ENCODE results near the gene DCC. TPM values are rescaled to one million over a fixed set of nuclear protein-coding genes. Genes with fewer than 3 reads are reported as not detected.

DCC gene
- total RNA-seq, 6 experiments from 2014 or later, result not detected

GRCh38 chr18:53560546-53560945, 1220.5 kb downstream of the DCC start:
- no peak for DNase-seq
- Mint-ChIP-seq H3K4me1 (ENCODE audit: low read depth) (no peaks in the 10 kb centered on the region), H3K27ac (no peak overlapping the region), H3K27me3 (ENCODE audit: insufficient read depth) (no peaks in the 10 kb centered on the region), H3K36me3 (ENCODE audit: low read depth) (no peaks in the 10 kb centered on the region), H3K4me3 (no peak overlapping the region), H3K9me3 (peaks cover 7% of the 10 kb centered on the region)
- TF ChIP-seq, protein P1, sequence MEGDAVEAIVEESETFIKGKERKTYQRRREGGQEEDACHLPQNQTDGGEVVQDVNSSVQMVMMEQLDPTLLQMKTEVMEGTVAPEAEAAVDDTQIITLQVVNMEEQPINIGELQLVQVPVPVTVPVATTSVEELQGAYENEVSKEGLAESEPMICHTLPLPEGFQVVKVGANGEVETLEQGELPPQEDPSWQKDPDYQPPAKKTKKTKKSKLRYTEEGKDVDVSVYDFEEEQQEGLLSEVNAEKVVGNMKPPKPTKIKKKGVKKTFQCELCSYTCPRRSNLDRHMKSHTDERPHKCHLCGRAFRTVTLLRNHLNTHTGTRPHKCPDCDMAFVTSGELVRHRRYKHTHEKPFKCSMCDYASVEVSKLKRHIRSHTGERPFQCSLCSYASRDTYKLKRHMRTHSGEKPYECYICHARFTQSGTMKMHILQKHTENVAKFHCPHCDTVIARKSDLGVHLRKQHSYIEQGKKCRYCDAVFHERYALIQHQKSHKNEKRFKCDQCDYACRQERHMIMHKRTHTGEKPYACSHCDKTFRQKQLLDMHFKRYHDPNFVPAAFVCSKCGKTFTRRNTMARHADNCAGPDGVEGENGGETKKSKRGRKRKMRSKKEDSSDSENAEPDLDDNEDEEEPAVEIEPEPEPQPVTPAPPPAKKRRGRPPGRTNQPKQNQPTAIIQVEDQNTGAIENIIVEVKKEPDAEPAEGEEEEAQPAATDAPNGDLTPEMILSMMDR (IDR thresholded peaks at IDR 0.05), result no peak

DNA sequence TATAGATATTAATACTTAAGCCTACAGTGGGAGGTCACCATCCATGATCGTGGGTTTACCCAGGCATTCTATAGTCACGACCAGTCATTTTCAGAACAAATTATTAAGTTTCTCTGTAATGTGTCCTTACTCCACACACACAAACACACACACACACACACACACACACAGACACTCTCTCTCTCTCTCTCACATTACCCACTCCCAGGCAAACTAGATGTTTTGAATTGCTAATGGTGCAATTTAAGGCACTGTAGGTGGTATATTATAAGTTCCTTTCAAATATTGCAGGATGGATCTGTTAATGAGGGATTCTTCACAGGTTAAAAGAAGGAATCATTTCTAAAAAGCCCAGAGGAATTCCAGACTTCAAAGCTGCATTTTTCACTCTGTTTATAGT, 1226.6 kb downstream of the DCC start:
- no peaks in the 10 kb centered on the region for H3K36me3 Mint-ChIP-seq (ENCODE audit: low read depth)
- TF ChIP-seq, protein P1 (IDR thresholded peaks at IDR 0.05), result no peak
- H3K9me3 Mint-ChIP-seq, result no peaks in the 10 kb centered on the region
- no peak overlapping the region for H3K4me3 Mint-ChIP-seq
- no peak overlapping the region for H3K27ac Mint-ChIP-seq
- H3K27me3 Mint-ChIP-seq (ENCODE audit: insufficient read depth), result no peaks in the 10 kb centered on the region
- no peak for DNase-seq
- H3K4me1 Mint-ChIP-seq (ENCODE audit: low read depth), result no peaks in the 10 kb centered on the region

DNA sequence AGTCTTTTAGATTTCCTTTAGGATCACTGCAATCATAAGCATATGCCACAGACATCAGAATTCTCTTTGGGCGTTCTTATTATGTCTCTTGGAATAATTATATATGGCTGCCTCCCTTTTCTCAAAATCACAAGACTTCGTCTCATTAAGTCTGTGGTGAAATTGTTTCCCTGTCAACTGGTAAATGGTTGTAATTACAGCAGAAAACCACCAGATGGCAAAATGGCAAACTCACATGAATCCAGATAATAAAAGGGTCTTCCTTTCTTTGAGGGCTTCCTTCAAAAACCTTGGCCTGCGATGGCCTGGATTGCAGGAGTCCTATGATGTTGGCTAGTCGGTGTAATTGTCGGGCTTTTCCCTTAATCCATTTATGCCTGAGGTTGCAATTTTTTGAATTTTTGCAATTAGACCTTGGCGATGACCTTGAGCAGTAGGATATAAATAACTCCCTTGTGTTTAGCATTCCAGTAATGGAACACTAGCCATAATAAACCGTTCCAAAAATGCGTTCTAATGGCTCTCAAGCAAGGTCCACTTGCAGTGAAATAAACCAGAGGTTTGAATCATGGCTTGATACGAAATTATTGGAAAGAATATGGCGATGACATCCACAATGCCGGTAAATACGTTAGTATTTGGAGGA, 1228.1 kb downstream of the DCC start:
- Mint-ChIP-seq H3K36me3 (ENCODE audit: low read depth) (no peaks in the 10 kb centered on the region), H3K4me3 (no peak overlapping the region), H3K27ac (no peak overlapping the region), H3K9me3 (no peaks in the 10 kb centered on the region; the same call in 1 of the 2 replicates), H3K4me1 (ENCODE audit: low read depth) (no peaks in the 10 kb centered on the region), H3K27me3 (ENCODE audit: insufficient read depth) (no peaks in the 10 kb centered on the region)
- TF ChIP-seq, protein P1 (IDR thresholded peaks at IDR 0.05), result peak; percentile 83
- peak; percentile 33 for DNase-seq

Small RNA genes within 50 kb of the gene (microRNA-seq; reads per million reads assigned to microRNA genes)
- gene MIR4528, result not detected

Data from HFFc6 (cell line).